ENCODE results near the gene RTP1.
"Not testable (repeated sequence)": the region's sequence is repeated elsewhere in the genome, so short reads cannot be mapped to it uniquely, and the experiment has no call there.

RTP1 gene

GRCh38 chr3:187193181-187193580 lies 4.1 kb upstream of the RTP1 start:
- DNase-seq (ENCODE audit: low read depth) = no peak
- H3K4me3 ChIP-seq (ENCODE audit: low read depth, low read length) = no peak overlapping the region
- no peak for TF ChIP-seq CTCF (IDR thresholded peaks at IDR 0.05; ENCODE audit: low read depth, low read length, missing control alignments)
- in situ Hi-C loops (cut with HindIII; ENCODE audit: low sequenced_read_pairs) = no loop called here

- no peak overlapping the region for H3K4me3 ChIP-seq (ENCODE audit: low read depth, low read length)
- TF ChIP-seq CTCF (IDR thresholded peaks at IDR 0.05; ENCODE audit: low read depth, low read length, missing control alignments) = no peak
- in situ Hi-C loops (cut with HindIII; ENCODE audit: low sequenced_read_pairs) = no loop called here
- no peak for DNase-seq (ENCODE audit: low read depth)
Measured at GRCh38 chr3:187196573-187197334, 532 bp upstream of the RTP1 start.

- TF ChIP-seq CTCF (IDR thresholded peaks at IDR 0.05; ENCODE audit: low read depth, low read length, missing control alignments) = no peak
- in situ Hi-C loops (cut with HindIII; ENCODE audit: low sequenced_read_pairs) = no loop called here
- no peak for DNase-seq (ENCODE audit: low read depth)
Measured at GRCh38 chr3:187198490-187198889, 1.2 kb downstream of the RTP1 start.

DNA sequence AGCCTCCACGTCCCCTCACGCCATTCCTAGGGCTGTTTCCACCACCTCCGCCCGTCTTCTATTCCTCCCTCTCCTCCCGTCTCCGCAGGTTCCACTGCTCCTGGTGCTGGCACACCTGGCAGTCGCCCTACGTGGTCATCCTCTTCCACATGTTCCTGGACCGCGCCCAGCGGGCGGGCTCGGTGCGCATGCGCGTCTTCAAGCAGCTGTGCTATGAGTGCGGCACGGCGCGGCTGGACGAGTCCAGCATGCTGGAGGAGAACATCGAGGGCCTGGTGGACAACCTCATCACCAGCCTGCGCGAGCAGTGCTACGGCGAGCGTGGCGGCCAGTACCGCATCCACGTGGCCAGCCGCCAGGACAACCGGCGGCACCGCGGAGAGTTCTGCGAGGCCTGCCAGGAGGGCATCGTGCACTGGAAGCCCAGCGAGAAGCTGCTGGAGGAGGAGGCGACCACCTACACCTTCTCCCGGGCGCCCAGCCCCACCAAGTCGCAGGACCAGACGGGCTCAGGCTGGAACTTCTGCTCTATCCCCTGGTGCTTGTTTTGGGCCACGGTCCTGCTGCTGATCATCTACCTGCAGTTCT lies 2.3 kb downstream of the RTP1 start:
- not testable (repeated sequence) for H3K4me3 ChIP-seq (ENCODE audit: low read depth, low read length); DNase-seq (ENCODE audit: low read depth)
- in situ Hi-C loops (cut with HindIII; ENCODE audit: low sequenced_read_pairs) = loop anchor here (25.0 kb wide), 1 partner anchor 488 kb away; no protein-coding TSS in a partner anchor

More at GRCh38 chr3:187198490-187198889, 1.2 kb downstream of the RTP1 start:
- H3K4me3 ChIP-seq (ENCODE audit: low read depth, low read length) = no peak overlapping the region

- DNase-seq (ENCODE audit: low read depth) = no peak
- in situ Hi-C loops (cut with HindIII; ENCODE audit: low sequenced_read_pairs) = loop anchor here (5.0 to 25.0 kb wide), 2 partner anchors 112 to 482 kb away; no protein-coding TSS in a partner anchor
- no peak overlapping the region for H3K4me3 ChIP-seq (ENCODE audit: low read depth, low read length)
- no peak for TF ChIP-seq CTCF (IDR thresholded peaks at IDR 0.05; ENCODE audit: low read depth, low read length, missing control alignments)
Measured at GRCh38 chr3:187205683-187206082, 8.4 kb downstream of the RTP1 start.

GRCh38 chr3:187207062-187207461 lies 9.8 kb downstream of the RTP1 start:
- no peak for TF ChIP-seq CTCF (IDR thresholded peaks at IDR 0.05; ENCODE audit: low read depth, low read length, missing control alignments)
- H3K4me3 ChIP-seq (ENCODE audit: low read depth, low read length) = no peak overlapping the region
- DNase-seq (ENCODE audit: low read depth) = no peak
- in situ Hi-C loops (cut with HindIII; ENCODE audit: low sequenced_read_pairs) = loop anchor here (5.0 to 25.0 kb wide), 2 partner anchors 110 to 480 kb away; no protein-coding TSS in a partner anchor

GRCh38 chr3:187207624-187208023 lies 10.3 kb downstream of the RTP1 start:
- DNase-seq (ENCODE audit: low read depth) = no peak
- H3K4me3 ChIP-seq (ENCODE audit: low read depth, low read length) = no peak overlapping the region
- in situ Hi-C loops (cut with HindIII; ENCODE audit: low sequenced_read_pairs) = loop anchor here (5.0 to 25.0 kb wide), 2 partner anchors 110 to 480 kb away; no protein-coding TSS in a partner anchor
- no peak for TF ChIP-seq CTCF (IDR thresholded peaks at IDR 0.05; ENCODE audit: low read depth, low read length, missing control alignments)

Data from astrocyte of the cerebellum (primary cell).